ENCODE data around the gene SHQ1.

SHQ1 gene

DNA sequence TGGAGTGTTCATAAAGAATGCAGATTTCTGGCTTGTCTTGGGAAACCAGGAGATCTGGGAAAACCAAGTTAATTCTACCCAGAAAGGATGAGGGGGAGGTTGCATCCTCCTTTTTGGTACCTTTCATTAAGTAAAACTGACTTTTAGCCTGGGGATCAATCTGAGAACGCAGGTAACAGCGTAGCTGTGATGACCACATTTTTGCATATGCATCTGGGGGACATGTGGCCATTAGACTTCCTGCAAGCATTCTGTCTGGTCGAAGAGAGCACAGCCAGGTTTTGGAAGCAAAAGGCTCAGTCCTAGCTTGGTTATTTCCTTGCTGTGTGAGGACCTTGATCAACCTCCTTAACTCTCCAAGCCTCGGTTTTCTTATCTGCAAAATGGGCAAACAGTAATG is 145.2 kb downstream of the SHQ1 start:
- Histone ChIP-seq H3K27me3 (peaks cover 0 to 13% of the 10 kb centered on the region in 2 donors), H3K27ac (no peak overlapping the region), H3K4me1 (no peaks in the 10 kb centered on the region), H3K9me3 (no peaks in the 10 kb centered on the region), H3K36me3 (no peaks in the 10 kb centered on the region), H3K4me3 (no peak overlapping the region)
- TF ChIP-seq, protein P1, sequence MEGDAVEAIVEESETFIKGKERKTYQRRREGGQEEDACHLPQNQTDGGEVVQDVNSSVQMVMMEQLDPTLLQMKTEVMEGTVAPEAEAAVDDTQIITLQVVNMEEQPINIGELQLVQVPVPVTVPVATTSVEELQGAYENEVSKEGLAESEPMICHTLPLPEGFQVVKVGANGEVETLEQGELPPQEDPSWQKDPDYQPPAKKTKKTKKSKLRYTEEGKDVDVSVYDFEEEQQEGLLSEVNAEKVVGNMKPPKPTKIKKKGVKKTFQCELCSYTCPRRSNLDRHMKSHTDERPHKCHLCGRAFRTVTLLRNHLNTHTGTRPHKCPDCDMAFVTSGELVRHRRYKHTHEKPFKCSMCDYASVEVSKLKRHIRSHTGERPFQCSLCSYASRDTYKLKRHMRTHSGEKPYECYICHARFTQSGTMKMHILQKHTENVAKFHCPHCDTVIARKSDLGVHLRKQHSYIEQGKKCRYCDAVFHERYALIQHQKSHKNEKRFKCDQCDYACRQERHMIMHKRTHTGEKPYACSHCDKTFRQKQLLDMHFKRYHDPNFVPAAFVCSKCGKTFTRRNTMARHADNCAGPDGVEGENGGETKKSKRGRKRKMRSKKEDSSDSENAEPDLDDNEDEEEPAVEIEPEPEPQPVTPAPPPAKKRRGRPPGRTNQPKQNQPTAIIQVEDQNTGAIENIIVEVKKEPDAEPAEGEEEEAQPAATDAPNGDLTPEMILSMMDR (IDR thresholded peaks at IDR 0.05), result no peak
- DNase-seq, result no peak
- intact Hi-C loops (cut with DNase I; ENCODE audit: low total_unique reads), result no loop called here

DNA sequence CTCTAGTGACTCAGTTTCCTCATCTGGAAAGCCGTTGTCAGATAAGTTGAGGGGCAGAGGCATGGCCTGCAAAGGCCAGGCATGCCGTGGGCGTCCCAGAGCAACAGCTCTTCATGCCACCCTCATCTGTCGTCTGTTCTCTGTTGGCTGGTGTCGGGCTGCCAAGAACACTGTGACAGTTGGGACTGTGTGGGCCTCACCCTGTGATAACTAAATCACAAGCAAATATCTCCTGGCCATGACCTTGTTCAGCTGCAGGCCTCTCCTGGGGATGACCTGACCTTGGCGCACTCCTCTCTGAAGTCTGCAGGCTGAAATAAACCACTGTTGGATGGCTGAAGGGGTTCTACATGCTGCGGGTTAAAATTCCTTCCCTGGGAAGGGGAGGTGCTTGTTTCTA is 145.9 kb downstream of the SHQ1 start:
- intact Hi-C loops (cut with DNase I; ENCODE audit: low total_unique reads), result no loop called here

DNA sequence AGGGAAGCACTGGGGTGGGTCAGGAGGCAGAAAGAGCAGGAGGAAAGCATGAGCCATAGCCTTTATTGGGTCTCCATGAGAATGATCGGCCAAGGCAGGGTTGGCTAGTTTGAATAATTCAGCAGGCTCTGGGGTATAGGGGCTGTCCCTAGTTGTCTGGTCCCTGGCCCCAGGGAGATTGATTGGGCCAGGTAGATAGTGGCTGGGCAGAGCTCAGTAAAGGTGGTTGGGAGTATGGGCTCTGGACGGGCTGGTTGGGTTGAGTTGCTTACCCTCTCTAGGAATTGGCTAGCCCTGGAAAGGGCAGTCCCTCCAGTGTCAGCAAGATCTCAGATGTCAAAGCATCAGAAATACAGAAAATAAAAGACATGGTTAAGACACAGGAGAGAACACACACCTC is 148.1 kb downstream of the SHQ1 start:
- Histone ChIP-seq H3K27ac (no peak overlapping the region), H3K9me3 (no peaks in the 10 kb centered on the region), H3K36me3 (no peaks in the 10 kb centered on the region), H3K27me3 (peaks cover 0 to 13% of the 10 kb centered on the region in 2 donors), H3K4me1 (no peaks in the 10 kb centered on the region), H3K4me3 (no peak overlapping the region)
- TF ChIP-seq, protein P1 (IDR thresholded peaks at IDR 0.05), result no peak
- no peak for DNase-seq
- intact Hi-C loops (cut with DNase I; ENCODE audit: low total_unique reads), result no loop called here

More for the DNA sequence above, 145.9 kb downstream of the SHQ1 start:
- H3K9me3 ChIP-seq, result no peaks in the 10 kb centered on the region
- no peak for DNase-seq
- no peak overlapping the region for H3K27ac ChIP-seq
- no peak overlapping the region for H3K4me3 ChIP-seq
- H3K27me3 ChIP-seq, result peaks cover 0 to 13% of the 10 kb centered on the region in 2 donors
- H3K4me1 ChIP-seq, result no peaks in the 10 kb centered on the region
- H3K36me3 ChIP-seq, result no peaks in the 10 kb centered on the region
- TF ChIP-seq, protein P1 (IDR thresholded peaks at IDR 0.05), result no peak

DNA sequence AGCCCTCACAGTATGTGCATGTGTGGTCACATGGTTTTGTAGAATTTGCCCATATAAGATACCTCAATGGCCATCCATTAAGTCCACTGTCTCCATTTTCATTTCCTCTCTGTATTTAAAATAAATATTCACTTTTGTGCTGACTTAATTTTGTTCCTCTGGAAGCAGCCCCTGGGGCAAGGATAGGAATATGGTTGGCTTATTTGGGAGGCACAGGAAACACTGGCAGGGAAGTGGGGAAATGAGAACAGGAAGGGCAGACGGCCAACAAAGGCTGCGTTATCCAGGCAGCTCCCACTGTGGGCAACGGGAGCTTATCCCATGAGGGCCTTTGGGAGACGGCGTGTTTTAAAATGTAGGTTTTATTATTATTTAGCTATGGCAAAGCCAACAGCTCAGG is 148.6 kb downstream of the SHQ1 start:
- H3K27ac ChIP-seq, result no peak overlapping the region
- no peak for DNase-seq
- no peaks in the 10 kb centered on the region for H3K9me3 ChIP-seq
- H3K36me3 ChIP-seq, result no peaks in the 10 kb centered on the region
- no peaks in the 10 kb centered on the region for H3K4me1 ChIP-seq
- H3K27me3 ChIP-seq, result peaks cover 0 to 13% of the 10 kb centered on the region in 2 donors
- intact Hi-C loops (cut with DNase I; ENCODE audit: low total_unique reads), result no loop called here
- H3K4me3 ChIP-seq, result no peak overlapping the region
- TF ChIP-seq, protein P1 (IDR thresholded peaks at IDR 0.05), result no peak
